Testis (tissue), 5 donors: ENCODE results near the gene SF1. TPM values are rescaled to one million over a fixed set of nuclear protein-coding genes. Genes with fewer than 3 reads are reported as not detected.

Experiments used
- DNase-seq: peaks from one replicate; pipeline ENCODE4 v3.0.0-alpha.2; 2019
- H3K27ac ChIP-seq, 2 donors: fragments of 200-600 bp; sonication (generic); one replicate each; pipeline ENCODE4 v1.5.1; 2019
- H3K27me3 ChIP-seq: fragments of 200-600 bp; sonication (generic); one replicate; pipeline ENCODE4 v1.5.1; 2019
- H3K36me3 ChIP-seq: fragments of 200-600 bp; sonication (generic); one replicate; pipeline ENCODE4 v1.5.1; 2017; ENCODE audit warnings: low read depth; ENCODE audit errors: missing control alignments
- H3K4me1 ChIP-seq: fragments of 200-600 bp; sonication (generic); one replicate; pipeline ENCODE4 v1.5.1; 2019
- H3K4me3 ChIP-seq, 2 donors: fragments of 200-600 bp; sonication (generic); one replicate each; pipeline ENCODE4 v1.5.1; 2017 to 2019
- H3K9me3 ChIP-seq: fragments of 200-600 bp; sonication (generic); one replicate; pipeline ENCODE4 v1.5.1; 2017
- POLR2A ChIP-seq: fragments of 450-650 bp; IDR thresholded peaks from one replicate; pipeline ENCODE4 v1.6.1; 2017; ENCODE audit warnings: antibody characterized with exemption, mild to moderate bottlenecking, moderate library complexity
- WGBS, 2 donors: methylation state at CpG; one replicate each; pipeline ENCODE4 v1.1.5; 2018; 5-methylcytosine and 5-hydroxymethylcytosine counted together
- intact Hi-C: fragments of 100-400 bp; cut with DNase I; formaldehyde crosslinking; loops from one replicate; pipeline ENCODE4 v1.15.1; 2023; ENCODE audit warnings: low total_unique reads
- long read RNA-seq, 2 donors: transcript quantifications; one replicate each; lab custom pipeline, GENCODE V29; 2026
- polyA plus RNA-seq: library from polyadenylated mRNA; stranded (reverse); fragments of 350-450 nt; fragmentation: Illumina TruSeq; extraction: RNeasy Lipid Tissue Mini Kit (QIAGEN cat#74804); gene quantifications from one replicate; pipeline ENCODE4 v1.2.3, GENCODE V29; 2014; ENCODE audit warnings: low read depth, low replicate concordance; ENCODE audit not compliant: insufficient read depth
- total RNA-seq, 2 donors: library from RNA; depleted of rRNA; stranded (reverse); fragments of >200 nt; gene quantifications; one replicate each; pipeline ENCODE4 v1.2.3, GENCODE V29; 2016
- TF ChIP-seq, protein P1 (sequence below), 3 experiments: fragments of 450-650 bp in 2 of 3; fragments of 200-600 bp in 1 of 3; sonication (generic) in 1 of 3; IDR thresholded peaks; one replicate each; pipeline ENCODE4 v1.5.1; 2016 to 2019; ENCODE audit warnings: antibody characterized with exemption in 3 of 3, mild to moderate bottlenecking in 2 of 3, moderate library complexity in 1 of 3

The SF1 gene
- total RNA-seq (100 to 1,000 TPM; 431 to 499 TPM), polyA plus RNA-seq (455 TPM)
- long read RNA-seq, donor 1, transcript SF1-204 (13 exons, 3,470 nt), result major isoform, 9 of 117 reads
- long read RNA-seq, donor 1, transcript SF1-201 (13 exons, 2,850 nt), result minor isoform, 7 of 117 reads
- long read RNA-seq, donor 1, transcript SF1-212 (2 exons, 983 nt), result minor isoform, 8 of 117 reads
- long read RNA-seq, donor 1, partial matches to known transcripts, result 85 of 117 reads
- long read RNA-seq, donor 1, other reads (novel, unspliced or antisense), result 0 of 117 reads
- long read RNA-seq, donor 2, partial matches to known transcripts, result 52 of 64 reads
- long read RNA-seq, donor 2, other reads (novel, unspliced or antisense), result 0 of 64 reads

GRCh38 chr11:64778473-64779298, at the start of gene SF1:
Gene SF1, minus strand, starts transcription at chr11:64778542. Its CDS starts 150 bp downstream, at chr11:64778392.
- peak; percentile 100 for DNase-seq
- Histone ChIP-seq H3K36me3 (no peaks in the 10 kb centered on the region), H3K9me3 (no peaks in the 10 kb centered on the region), H3K27me3 (no peaks in the 10 kb centered on the region), H3K4me1 (peaks cover 38% of the 10 kb centered on the region), H3K27ac (peak within 1 kb of the TSS; percentile 99 to 100), H3K4me3 (peak within 1 kb of the TSS; percentile 80 to 99)
- intact Hi-C loops, result no loop called here
- 0 to 1% methylated on average over 46 to 71 of the region's 80 CpGs for WGBS, 2 donors
- TF ChIP-seq, protein P1, sequence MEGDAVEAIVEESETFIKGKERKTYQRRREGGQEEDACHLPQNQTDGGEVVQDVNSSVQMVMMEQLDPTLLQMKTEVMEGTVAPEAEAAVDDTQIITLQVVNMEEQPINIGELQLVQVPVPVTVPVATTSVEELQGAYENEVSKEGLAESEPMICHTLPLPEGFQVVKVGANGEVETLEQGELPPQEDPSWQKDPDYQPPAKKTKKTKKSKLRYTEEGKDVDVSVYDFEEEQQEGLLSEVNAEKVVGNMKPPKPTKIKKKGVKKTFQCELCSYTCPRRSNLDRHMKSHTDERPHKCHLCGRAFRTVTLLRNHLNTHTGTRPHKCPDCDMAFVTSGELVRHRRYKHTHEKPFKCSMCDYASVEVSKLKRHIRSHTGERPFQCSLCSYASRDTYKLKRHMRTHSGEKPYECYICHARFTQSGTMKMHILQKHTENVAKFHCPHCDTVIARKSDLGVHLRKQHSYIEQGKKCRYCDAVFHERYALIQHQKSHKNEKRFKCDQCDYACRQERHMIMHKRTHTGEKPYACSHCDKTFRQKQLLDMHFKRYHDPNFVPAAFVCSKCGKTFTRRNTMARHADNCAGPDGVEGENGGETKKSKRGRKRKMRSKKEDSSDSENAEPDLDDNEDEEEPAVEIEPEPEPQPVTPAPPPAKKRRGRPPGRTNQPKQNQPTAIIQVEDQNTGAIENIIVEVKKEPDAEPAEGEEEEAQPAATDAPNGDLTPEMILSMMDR (IDR thresholded peaks at IDR 0.05), result peak in 2 of 3 experiments; percentile 10 to 41
- peak; percentile 95 for TF ChIP-seq POLR2A

DNA sequence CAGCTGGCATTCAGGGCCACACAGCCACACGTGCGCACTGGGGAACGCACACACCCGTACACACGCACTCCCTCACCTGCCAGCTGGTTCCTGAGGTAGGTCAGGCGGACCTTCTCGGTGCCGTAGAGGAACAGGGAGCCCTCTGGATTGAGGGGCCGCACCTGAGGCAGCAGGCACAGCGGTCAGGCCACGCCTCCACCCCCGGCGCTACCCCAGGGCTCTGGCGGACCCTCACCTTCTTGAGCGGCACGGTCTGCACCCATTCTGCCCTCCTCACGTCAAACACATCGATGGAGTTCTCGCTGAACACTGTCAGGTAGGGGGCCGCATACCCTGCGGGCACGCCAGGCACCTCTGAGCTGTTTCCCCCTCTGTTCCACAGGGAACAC, 49.1 kb upstream of the SF1 start:
- H3K27ac ChIP-seq, result no peak overlapping the region
- peak overlapping the region in 1 of 2 donors; percentile 40 for H3K4me3 ChIP-seq
- no peak for DNase-seq
- no peaks in the 10 kb centered on the region for H3K27me3 ChIP-seq
- 42 to 93% methylated on average over 9 to 22 of the region's 22 CpGs for WGBS, 2 donors
- H3K4me1 ChIP-seq, result no peaks in the 10 kb centered on the region
- no peaks in the 10 kb centered on the region for H3K9me3 ChIP-seq
- TF ChIP-seq POLR2A, result no peak
- TF ChIP-seq, protein P1 (IDR thresholded peaks at IDR 0.05), result no peak
- intact Hi-C loops, result no loop called here
- H3K36me3 ChIP-seq, result no peaks in the 10 kb centered on the region

GRCh38 chr11:64826578-64827450, 48.5 kb upstream of the SF1 start:
- no peaks in the 10 kb centered on the region for H3K36me3 ChIP-seq
- H3K4me1 ChIP-seq, result no peaks in the 10 kb centered on the region
- H3K27me3 ChIP-seq, result no peaks in the 10 kb centered on the region
- DNase-seq, result peak; percentile 65
- TF ChIP-seq, protein P1 (IDR thresholded peaks at IDR 0.05), result no peak
- TF ChIP-seq POLR2A, result no peak
- intact Hi-C loops, result no loop called here
- no peak overlapping the region for H3K27ac ChIP-seq
- 74 to 76% methylated on average over 23 to 52 of the region's 52 CpGs for WGBS, 2 donors
- H3K9me3 ChIP-seq, result no peaks in the 10 kb centered on the region
- H3K4me3 ChIP-seq, result peak overlapping the region in 1 of 2 donors; percentile 40

- no peak for DNase-seq
- peak overlapping the region in 1 of 2 donors; percentile 40 for H3K4me3 ChIP-seq
Measured at GRCh38 chr11:64826062-64826461, 47.7 kb upstream of the SF1 start.

More at GRCh38 chr11:64826062-64826461, 47.7 kb upstream of the SF1 start:
- Histone ChIP-seq H3K36me3 (no peaks in the 10 kb centered on the region), H3K4me1 (no peaks in the 10 kb centered on the region), H3K9me3 (no peaks in the 10 kb centered on the region), H3K27me3 (no peaks in the 10 kb centered on the region), H3K27ac (no peak overlapping the region)
- TF ChIP-seq, protein P1 (IDR thresholded peaks at IDR 0.05), result no peak
- no peak for TF ChIP-seq POLR2A
- intact Hi-C loops, result no loop called here
- WGBS, 2 donors, result 74 to 86% methylated on average over 7 of the region's 7 CpGs
